ENCODE results near the gene DAB2.

DAB2 gene

GRCh38 chr5:39381376-39381775 is 43.4 kb downstream of the DAB2 start:
- no peak for TF ChIP-seq JUND (IDR thresholded peaks at IDR 0.05; ENCODE audit: low read depth)
- DNase-seq (ENCODE audit: low read depth in 1 of 2, low spot score in 1 of 2): peak in 1 of 2 experiments; percentile 17
- in situ Hi-C loops (cut with HindIII; ENCODE audit: low pct_unique_long_range_greater_than_20kb, low sequenced_read_pairs): no loop called here

- in situ Hi-C loops (cut with HindIII; ENCODE audit: low pct_unique_long_range_greater_than_20kb, low sequenced_read_pairs): no loop called here
- TF ChIP-seq JUND (IDR thresholded peaks at IDR 0.05; ENCODE audit: low read depth): no peak
- DNase-seq (ENCODE audit: low read depth in 1 of 2, low spot score in 1 of 2): no peak
These were observed 45.1 kb downstream of the DAB2 start for GRCh38 chr5:39379693-39380092.

- in situ Hi-C loops (cut with HindIII; ENCODE audit: low pct_unique_long_range_greater_than_20kb, low sequenced_read_pairs): no loop called here
- DNase-seq (ENCODE audit: low read depth in 1 of 2, low spot score in 1 of 2): no peak
- no peak for TF ChIP-seq JUND (IDR thresholded peaks at IDR 0.05; ENCODE audit: low read depth)
These were observed 47.2 kb downstream of the DAB2 start for GRCh38 chr5:39377613-39378012.

GRCh38 chr5:39376293-39376714 is 48.5 kb downstream of the DAB2 start:
- peak; percentile 51 to 77 for DNase-seq (ENCODE audit: low read depth in 1 of 2, low spot score in 1 of 2)
- no peak for TF ChIP-seq JUND (IDR thresholded peaks at IDR 0.05; ENCODE audit: low read depth)
- in situ Hi-C loops (cut with HindIII; ENCODE audit: low pct_unique_long_range_greater_than_20kb, low sequenced_read_pairs): no loop called here

- in situ Hi-C loops (cut with HindIII; ENCODE audit: low pct_unique_long_range_greater_than_20kb, low sequenced_read_pairs): no loop called here
- DNase-seq (ENCODE audit: low read depth in 1 of 2, low spot score in 1 of 2): no peak
- no peak for TF ChIP-seq JUND (IDR thresholded peaks at IDR 0.05; ENCODE audit: low read depth)
These were observed 51.0 kb downstream of the DAB2 start for GRCh38 chr5:39373791-39374190.

GRCh38 chr5:39371367-39371635 is 53.5 kb downstream of the DAB2 start:
- in situ Hi-C loops (cut with HindIII; ENCODE audit: low pct_unique_long_range_greater_than_20kb, low sequenced_read_pairs): no loop called here
- DNase-seq (ENCODE audit: low read depth in 1 of 2, low spot score in 1 of 2): no peak
- TF ChIP-seq JUND (IDR thresholded peaks at IDR 0.05; ENCODE audit: low read depth): no peak

GRCh38 chr5:39370555-39371366 is 54.0 kb downstream of the DAB2 start:
- TF ChIP-seq JUND (IDR thresholded peaks at IDR 0.05; ENCODE audit: low read depth): no peak
- in situ Hi-C loops (cut with HindIII; ENCODE audit: low pct_unique_long_range_greater_than_20kb, low sequenced_read_pairs): no loop called here
- DNase-seq (ENCODE audit: low read depth in 1 of 2, low spot score in 1 of 2): peak in 1 of 2 experiments; percentile 19

GRCh38 chr5:39369123-39369815 is 55.5 kb downstream of the DAB2 start:
- DNase-seq (ENCODE audit: low read depth in 1 of 2, low spot score in 1 of 2): no peak
- TF ChIP-seq JUND (IDR thresholded peaks at IDR 0.05; ENCODE audit: low read depth): no peak
- in situ Hi-C loops (cut with HindIII; ENCODE audit: low pct_unique_long_range_greater_than_20kb, low sequenced_read_pairs): no loop called here

GRCh38 chr5:39368116-39368515 is 56.7 kb downstream of the DAB2 start:
- in situ Hi-C loops (cut with HindIII; ENCODE audit: low pct_unique_long_range_greater_than_20kb, low sequenced_read_pairs): no loop called here
- DNase-seq (ENCODE audit: low read depth in 1 of 2, low spot score in 1 of 2): no peak
- no peak for TF ChIP-seq JUND (IDR thresholded peaks at IDR 0.05; ENCODE audit: low read depth)

- no peak for DNase-seq (ENCODE audit: low read depth in 1 of 2, low spot score in 1 of 2)
- in situ Hi-C loops (cut with HindIII; ENCODE audit: low pct_unique_long_range_greater_than_20kb, low sequenced_read_pairs): no loop called here
- TF ChIP-seq JUND (IDR thresholded peaks at IDR 0.05; ENCODE audit: low read depth): no peak
These were observed 57.1 kb downstream of the DAB2 start for GRCh38 chr5:39367711-39368110.

GRCh38 chr5:39364367-39364766 is 60.4 kb downstream of the DAB2 start, which contains the start of gene C9:
C9 (minus strand) TSS chr5:39364495; CDS start chr5:39364464, 31 bp downstream.
- in situ Hi-C loops (cut with HindIII; ENCODE audit: low pct_unique_long_range_greater_than_20kb, low sequenced_read_pairs): no loop called here
- no peak for TF ChIP-seq JUND (IDR thresholded peaks at IDR 0.05; ENCODE audit: low read depth)
- peak in 1 of 2 experiments; percentile 20 for DNase-seq (ENCODE audit: low read depth in 1 of 2, low spot score in 1 of 2)

GRCh38 chr5:39363217-39363616 is 61.6 kb downstream of the DAB2 start:
- TF ChIP-seq JUND (IDR thresholded peaks at IDR 0.05; ENCODE audit: low read depth): no peak
- in situ Hi-C loops (cut with HindIII; ENCODE audit: low pct_unique_long_range_greater_than_20kb, low sequenced_read_pairs): no loop called here
- DNase-seq (ENCODE audit: low read depth in 1 of 2, low spot score in 1 of 2): no peak

GRCh38 chr5:39362646-39363045 is 62.1 kb downstream of the DAB2 start:
- no peak for TF ChIP-seq JUND (IDR thresholded peaks at IDR 0.05; ENCODE audit: low read depth)
- no peak for DNase-seq (ENCODE audit: low read depth in 1 of 2, low spot score in 1 of 2)
- in situ Hi-C loops (cut with HindIII; ENCODE audit: low pct_unique_long_range_greater_than_20kb, low sequenced_read_pairs): no loop called here

Data from T47D (cell line).